ACHN (cell line): Measurements from ENCODE around the gene SNTB2.
A peak's percentile ranks its signal among the peaks of the same experiment; 100 is the strongest.
"Not testable (repeated sequence)": the region's sequence is repeated elsewhere in the genome, so short reads cannot be mapped to it uniquely, and the experiment has no call there.

Experiments used
- DNase-seq: peaks from one replicate; pipeline ENCODE4 v3.0.0-alpha.2; 2015
- in situ Hi-C: cut with HindIII; loops from 2 replicates; pipeline ENCODE4 v1.10.0; 2017; ENCODE audit warnings: low sequenced_read_pairs, low pct_ligation_motif_present, low pct_unique_long_range_greater_than_20kb

The SNTB2 gene

DNA sequence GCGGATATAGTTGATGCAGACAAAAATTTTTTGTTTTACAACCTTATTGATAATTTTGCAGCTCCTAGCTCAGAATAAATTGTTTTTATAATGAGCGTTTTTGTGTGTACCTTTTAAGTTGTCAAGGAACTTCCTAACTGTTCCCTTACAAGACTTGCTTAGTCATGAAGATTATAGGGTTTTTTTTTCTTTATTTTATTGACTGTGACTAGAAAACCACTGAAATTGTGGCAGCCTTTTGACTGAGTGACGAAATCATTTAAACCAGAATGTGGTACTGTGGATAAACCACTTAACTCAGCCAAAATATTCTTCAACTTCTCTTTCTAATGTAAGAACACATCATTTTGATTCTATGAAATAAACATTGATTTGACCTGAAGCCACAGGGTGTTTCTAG is 83.4 kb downstream of the SNTB2 start:
- in situ Hi-C loops: no loop called here

DNA sequence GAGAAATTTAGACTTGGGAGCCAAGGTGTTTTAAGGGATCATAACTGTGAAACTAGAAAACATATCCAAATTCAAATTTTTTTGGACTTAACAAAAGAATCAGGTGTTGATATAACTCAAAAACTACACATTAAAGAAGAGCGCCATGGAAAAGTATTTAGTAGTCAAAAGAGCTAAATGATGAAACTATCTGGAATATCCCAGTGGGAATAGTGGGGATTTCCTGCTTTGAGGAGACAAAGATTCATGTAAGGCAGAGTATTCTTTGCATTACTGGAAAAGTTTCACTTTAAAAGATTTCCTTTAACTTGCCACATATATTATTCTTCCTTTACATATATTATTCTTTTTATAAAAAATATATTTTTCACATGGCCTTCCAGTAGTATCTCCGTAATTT is 83.9 kb downstream of the SNTB2 start:
- DNase-seq: no peak
- in situ Hi-C loops: no loop called here

More for the DNA sequence above, 83.4 kb downstream of the SNTB2 start:
- DNase-seq: no peak

GRCh38 chr16:69273009-69273408 is 86.0 kb downstream of the SNTB2 start:
- in situ Hi-C loops: no loop called here
- DNase-seq: no peak

- no peak for DNase-seq
- in situ Hi-C loops: no loop called here
Observed at GRCh38 chr16:69274699-69275235, 87.8 kb downstream of the SNTB2 start.

DNA sequence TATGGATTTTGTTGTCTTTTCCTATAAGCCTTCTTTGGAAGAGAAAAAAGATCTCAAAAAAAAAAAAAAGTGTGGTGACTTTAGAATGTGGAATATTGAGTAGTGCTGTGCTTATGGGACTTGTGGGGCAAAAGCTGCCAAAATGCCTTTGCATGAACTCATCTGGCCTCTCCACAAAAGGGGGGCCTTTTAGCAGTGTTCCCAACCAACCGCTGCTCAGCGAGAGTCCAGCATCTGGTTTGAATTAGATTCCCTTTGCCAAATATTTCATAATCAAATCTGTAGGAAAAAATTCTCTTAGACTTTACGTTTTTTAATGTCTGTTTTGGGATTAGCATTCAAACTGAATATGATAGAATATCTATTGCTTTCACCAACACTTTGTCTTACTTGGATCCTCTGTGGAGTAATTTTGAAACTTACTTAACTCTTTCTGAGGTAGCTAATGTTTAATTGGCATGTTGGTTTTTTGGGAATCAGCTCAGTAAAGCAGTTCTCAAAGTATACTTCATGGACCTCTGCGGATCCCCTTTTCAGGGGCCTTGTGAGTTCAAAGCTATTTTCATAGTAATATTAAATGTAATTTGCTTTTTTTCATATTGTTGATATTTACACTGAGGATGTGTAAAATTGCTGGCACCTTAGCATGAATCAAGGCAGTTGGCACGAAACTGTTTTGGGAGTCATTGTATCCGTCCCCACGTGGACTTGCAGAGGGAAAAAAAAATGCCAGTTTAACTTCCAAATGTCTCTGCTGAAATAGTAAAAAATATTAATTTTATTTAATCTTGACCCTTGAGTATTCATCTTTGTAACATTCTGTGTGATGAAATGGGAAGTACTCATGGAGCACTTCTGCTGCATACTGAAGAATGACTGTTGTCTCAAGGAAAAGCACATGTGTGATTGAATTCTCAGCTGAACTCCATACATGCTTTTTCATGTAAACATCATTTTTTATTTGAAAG is 89.5 kb downstream of the SNTB2 start:
- in situ Hi-C loops: no loop called here
- no peak for DNase-seq

- in situ Hi-C loops: no loop called here
- DNase-seq: no peak
Observed at GRCh38 chr16:69277413-69277812, 90.4 kb downstream of the SNTB2 start.

DNA sequence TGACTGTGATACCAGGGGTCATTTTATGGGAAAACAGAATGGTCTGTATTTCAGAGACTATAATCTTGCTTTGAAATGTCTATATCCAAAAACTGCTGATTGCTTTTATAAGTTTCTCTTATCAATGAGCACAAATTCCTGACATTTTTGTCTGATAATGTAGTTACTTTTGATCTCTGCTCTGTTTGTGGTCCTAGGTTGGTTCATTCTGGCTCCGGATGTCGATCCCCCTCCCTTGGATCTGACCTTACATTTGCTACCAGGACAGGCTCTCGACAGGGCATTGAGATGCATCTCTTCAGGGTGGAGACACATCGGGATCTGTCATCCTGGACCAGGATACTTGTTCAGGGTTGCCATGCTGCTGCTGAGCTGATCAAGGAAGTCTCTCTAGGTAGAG is 96.9 kb downstream of the SNTB2 start:
- in situ Hi-C loops: no loop called here
- DNase-seq: no peak

DNA sequence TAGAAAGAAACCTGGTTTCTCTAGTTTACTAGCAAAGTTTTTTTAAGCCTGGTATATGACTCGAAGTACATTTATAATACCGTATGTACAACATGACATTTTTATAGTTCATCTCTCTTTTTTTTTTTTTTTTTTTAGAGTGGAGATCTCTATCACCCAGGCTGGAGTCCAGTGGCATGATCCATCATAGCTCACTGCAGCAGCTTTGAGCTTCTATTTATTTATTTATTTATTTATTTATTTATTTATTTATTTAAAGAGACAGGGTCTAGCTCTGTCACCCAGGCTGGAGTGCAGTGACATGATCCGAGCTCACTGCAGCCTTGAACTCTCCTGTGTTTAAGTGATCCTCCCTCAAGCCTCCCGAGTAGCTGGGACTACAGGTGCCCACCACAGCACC is 98.3 kb downstream of the SNTB2 start:
- DNase-seq: no peak
- in situ Hi-C loops: no loop called here

- in situ Hi-C loops: no loop called here
Observed at GRCh38 chr16:69286941-69287713, 100.2 kb downstream of the SNTB2 start.

DNA sequence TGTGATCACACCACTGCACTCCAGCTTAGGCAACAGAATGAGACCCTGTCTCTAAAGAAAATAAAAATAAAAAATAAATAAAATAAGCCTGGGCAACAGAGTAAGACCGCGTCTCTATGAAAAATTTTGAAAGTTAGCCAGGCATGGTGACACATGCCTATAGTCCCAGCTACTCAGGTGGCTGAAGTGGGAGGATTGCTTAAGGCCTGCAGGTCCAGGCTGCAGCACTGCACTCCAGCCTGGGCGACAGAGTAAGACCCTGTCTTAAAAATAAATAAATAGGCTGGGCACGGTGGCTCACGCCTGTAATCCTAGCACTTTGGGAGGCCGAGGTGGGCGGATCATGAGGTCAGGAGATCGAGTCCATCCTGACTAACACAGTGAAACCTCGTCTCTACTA is 104.7 kb downstream of the SNTB2 start:
- in situ Hi-C loops: not testable (repeated sequence)

More at GRCh38 chr16:69286941-69287713, 100.2 kb downstream of the SNTB2 start:
- peak; percentile 73 for DNase-seq

DNA sequence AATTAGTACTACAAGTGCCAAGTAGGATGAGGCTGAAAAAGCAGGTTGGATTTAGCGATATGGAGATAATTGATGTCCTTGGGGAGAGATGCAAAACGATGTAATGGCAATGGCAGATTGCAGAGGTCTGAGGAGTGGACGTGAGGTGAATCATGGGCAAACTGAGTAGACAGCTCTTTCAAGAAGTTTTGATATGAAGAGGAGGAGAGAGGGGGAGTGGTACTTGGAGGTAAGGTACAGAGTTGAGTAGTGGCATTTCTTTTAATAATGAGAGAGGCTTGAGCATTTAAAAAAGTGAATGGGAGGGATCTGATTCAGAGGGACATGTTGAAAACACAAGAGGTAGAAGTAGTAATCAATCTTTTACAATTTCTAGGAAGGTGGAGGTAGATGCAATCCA is 106.4 kb downstream of the SNTB2 start:
- in situ Hi-C loops: no loop called here
- DNase-seq: no peak

More for the DNA sequence above, 104.7 kb downstream of the SNTB2 start:
- not testable (repeated sequence) for DNase-seq

- no peak for DNase-seq
- in situ Hi-C loops: no loop called here
Observed at GRCh38 chr16:69294051-69294450, 107.1 kb downstream of the SNTB2 start.

DNA sequence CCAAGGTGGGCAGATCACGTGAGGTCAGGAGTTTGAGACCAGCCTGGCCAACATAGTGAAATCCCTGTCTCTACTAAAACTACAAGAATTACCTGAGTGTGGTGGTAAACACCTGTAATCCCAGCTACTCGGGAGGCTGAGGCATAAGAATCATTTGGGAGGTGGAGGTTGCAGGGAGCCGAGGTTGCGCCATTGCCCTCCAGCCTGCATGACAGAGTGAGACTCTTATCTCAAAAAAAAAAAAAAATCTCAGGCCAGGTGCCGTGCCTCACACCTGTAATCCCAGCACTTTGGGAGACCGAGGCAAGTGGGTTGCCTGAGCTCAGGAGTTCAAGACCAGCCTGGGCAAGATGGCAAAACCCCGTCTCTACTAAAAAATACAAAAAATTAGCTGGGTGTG is 109.8 kb downstream of the SNTB2 start:
- in situ Hi-C loops: not testable (repeated sequence)

DNA sequence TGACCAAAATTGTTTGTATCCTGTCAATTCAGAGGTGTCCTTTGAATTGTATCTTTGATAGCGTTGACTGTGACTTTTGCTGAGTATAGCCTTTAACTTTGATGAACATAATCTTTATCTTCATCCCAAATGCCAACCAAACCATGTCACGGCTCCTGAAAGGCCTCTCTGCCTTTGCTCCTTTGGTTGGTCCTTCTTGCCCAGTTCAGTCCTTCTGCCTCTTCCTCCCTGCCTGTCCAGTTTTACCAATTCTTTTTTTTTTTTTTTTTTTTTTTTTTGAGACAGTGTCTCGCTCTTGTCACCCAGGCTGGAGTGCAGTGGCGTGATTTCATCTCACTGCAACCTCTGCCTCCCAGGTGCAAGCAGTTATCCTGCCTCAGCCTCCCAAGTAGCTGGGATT is 111.3 kb downstream of the SNTB2 start:
- in situ Hi-C loops: no loop called here
- no peak for DNase-seq

More for the DNA sequence above, 109.8 kb downstream of the SNTB2 start:
- not testable (repeated sequence) for DNase-seq

- in situ Hi-C loops: no loop called here
- no peak for DNase-seq
Observed at GRCh38 chr16:69301187-69301586, 114.2 kb downstream of the SNTB2 start.

- in situ Hi-C loops: no loop called here
- DNase-seq: no peak
Observed at GRCh38 chr16:69301861-69302260, 114.9 kb downstream of the SNTB2 start.

GRCh38 chr16:69302301-69302700 is 115.3 kb downstream of the SNTB2 start:
- no peak for DNase-seq
- in situ Hi-C loops: no loop called here

DNA sequence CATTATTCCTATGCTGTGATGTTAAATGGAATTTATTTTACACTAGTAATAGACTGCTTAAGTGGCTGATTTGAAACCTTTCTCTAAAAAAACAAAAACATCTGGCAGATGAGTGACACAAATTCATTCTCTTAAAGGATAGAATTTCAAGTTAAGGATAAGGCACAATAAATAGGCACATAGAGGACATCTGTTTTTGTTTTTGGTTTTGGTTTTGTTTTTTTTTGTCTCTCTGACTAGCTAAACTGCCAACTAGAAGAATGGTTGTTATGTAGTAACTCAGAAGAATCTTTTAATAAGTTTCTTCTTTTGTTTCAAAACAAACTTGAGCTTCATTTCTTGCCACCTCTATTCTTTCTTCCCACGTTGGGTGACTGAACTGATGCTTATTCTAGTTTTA is 119.1 kb downstream of the SNTB2 start:
- DNase-seq: no peak
- in situ Hi-C loops: no loop called here

- DNase-seq: no peak
- in situ Hi-C loops: no loop called here
Observed at GRCh38 chr16:69307091-69307490, 120.1 kb downstream of the SNTB2 start.
